Activated T-cell treated with anti-CD3 and anti-CD28 coated beads, Interleukin-2, amount 50 U/mL, for 1 hour (primary cell): ENCODE measurements around the gene TMEM141.
"Not testable (repeated sequence)": the region's sequence is repeated elsewhere in the genome, so short reads cannot be mapped to it uniquely, and the experiment has no call there.

Experiments
- DNase-seq: peaks from one replicate; pipeline ENCODE4 v3.0.0-alpha.2; 2020

TMEM141 gene

DNA sequence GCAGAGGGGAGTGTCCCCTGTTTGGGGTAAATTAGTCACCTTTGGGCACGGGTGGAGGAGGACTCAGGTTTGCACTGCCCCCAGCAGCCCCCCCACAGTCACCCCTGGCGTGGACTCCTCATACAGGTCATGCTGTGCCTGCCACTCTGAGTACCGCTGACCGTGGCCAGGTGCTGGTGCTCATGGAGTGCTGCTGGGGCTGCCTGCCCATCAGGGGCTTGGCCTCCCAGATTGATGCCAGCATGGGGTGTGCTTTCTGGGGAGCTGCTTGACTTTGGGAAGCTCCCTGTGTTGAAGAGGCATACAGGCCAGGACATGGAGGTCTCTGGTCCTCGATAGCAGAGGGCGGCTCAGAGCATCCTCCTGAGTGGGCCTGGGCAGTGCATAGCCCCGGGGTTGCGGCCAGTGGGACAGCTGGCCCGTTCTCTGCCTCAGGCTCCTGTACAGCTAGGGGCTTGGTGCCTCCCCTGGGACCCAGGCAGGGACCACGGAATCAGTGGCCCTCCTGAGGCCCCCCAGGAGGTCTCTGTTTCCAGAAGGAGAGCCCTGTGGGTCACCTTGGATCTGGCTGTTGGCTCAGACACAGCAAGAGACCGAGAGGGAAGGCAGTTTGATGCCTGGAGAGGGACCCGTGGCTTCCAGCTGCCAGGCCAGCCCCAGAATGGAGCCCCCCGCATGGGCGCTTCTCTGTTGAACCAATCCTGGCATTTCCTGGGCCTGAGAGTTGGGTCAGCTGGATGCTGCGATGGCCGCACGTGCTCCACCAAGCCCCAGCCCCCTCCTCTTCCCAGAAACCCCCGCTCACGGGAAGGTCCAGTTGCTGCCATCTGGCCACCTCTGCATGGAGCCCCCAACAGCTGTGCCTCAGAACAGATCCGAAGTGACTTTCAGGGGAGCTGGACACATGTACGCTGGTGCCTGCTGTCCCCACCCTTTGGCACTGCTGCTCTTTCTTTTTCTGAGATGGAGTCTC lies 45.1 kb downstream of the TMEM141 start:
- DNase-seq = no peak

DNA sequence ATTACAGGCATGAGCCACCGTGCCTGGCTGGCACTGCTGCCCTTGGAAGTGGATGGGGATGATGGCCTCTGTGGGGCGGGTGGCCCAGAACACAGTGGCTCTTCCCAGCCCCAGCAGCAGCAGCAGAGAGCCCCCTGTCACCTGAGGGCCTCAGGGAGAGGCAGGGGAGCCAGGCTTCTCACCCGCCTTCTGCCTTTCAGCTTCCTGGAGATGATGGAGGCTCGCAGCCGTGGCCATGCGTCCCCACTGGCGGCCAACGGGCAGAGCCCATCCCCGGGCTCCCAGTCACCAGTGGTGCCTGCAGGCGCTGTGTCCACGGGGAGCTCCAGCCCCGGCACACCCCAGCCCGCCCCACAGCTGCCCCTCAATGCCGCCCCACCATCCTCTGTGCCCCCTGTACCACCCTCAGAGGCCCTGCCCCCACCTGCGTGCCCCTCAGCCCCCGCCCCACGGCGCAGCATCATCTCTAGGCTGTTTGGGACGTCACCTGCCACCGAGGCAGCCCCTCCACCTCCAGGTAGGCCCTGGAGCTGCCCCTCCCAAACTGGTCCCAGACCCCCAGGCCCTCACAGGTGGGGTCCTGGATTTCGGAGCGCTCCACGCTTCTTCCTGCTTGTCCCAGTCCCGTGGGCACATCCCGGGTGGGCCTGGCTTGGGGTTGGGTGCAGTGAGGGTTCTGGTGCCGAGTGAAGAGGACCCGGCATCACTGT lies 46.2 kb downstream of the TMEM141 start:
- no peak for DNase-seq

DNA sequence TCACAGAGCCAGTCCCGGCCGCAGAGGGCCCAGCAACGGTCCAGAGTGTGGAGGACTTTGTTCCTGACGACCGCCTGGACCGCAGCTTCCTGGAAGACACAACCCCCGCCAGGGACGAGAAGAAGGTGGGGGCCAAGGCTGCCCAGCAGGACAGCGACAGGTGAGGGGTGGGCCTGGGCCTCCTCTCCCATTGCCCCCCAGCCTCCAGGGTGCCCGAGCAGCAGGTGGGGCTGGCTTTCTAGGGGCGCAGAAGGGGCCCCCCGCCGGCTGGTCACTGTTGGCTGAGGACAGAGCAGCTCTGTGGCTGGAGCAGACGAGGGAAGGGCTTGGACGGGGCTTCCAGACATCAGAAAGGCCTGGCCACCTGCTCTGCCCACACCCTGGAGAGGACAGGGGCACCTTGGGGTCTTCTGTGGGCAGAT lies 46.7 kb downstream of the TMEM141 start:
- not testable (repeated sequence) for DNase-seq

DNA sequence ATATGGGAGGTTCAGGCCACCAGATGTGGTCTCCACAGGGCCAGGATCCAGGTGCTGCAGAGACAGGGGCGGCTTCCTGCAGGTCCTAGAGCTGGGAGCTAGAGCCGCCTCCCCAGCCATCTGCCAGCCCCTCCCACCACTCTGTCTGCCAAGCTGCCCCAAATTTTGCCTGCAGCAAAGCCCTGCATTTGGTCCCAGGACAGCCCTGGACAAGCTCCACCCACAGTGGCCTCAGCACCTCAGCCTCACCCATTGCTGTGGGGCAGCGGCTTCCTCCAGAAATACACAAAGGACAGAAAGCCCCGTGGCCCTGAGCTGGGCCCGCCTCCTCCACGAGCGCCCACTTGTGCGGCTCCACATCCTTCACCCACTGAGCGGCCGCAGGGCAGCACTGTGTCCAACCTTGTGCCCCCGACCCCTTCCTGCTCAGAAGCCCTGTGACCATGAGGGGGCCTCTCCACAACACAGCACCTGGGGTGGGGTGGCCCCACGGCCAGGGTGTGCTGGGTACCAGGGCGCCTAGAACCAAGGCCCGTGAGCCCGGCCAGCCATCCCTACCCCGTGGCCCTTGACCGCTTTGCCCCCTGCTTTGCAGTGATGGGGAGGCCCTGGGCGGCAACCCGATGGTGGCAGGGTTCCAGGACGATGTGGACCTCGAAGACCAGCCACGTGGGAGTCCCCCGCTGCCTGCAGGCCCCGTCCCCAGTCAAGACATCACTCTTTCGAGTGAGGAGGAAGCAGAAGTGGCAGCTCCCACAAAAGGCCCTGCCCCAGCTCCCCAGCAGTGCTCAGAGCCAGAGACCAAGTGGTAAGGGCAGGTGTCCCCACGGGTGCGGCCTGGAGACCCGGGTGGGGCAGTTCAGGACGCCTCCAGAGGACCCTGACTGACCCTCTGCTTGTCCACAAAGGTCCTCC lies 47.4 kb downstream of the TMEM141 start:
- no peak for DNase-seq

DNA sequence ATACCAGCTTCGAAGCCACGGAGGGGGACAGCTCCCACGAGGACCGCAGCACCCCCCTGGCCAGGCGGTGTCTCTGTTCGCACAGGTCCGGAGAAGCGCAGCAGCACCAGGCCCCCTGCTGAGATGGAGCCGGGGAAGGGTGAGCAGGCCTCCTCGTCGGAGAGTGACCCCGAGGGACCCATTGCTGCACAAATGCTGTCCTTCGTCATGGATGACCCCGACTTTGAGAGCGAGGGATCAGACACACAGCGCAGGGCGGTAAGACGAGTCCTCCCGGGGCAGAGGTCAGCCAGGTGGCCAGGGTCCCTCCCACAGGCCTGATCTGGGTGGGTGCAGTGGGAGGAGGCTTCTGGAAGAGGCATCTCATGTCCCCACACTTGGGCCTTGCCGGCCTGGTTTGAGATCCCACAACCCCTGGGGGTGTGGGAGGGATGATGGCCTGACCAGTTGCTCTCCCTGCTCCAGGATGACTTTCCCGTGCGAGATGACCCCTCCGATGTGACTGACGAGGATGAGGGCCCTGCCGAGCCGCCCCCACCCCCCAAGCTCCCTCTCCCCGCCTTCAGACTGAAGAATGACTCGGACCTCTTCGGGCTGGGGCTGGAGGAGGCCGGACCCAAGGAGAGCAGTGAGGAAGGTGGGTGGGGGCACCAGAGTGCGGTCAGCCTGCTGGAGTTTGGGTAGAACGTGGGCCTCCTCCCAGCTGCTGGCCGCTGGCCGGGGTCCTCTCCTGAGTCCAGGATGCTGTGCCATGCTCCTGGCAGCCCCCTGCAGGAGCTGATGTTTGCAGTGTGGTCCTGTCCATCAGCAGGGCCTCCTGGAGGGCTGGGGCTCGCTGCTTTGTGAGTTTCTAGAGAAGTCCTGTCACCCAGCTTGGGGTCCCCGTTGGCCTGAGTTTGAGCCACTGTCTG lies 48.3 kb downstream of the TMEM141 start:
- no peak for DNase-seq

DNA sequence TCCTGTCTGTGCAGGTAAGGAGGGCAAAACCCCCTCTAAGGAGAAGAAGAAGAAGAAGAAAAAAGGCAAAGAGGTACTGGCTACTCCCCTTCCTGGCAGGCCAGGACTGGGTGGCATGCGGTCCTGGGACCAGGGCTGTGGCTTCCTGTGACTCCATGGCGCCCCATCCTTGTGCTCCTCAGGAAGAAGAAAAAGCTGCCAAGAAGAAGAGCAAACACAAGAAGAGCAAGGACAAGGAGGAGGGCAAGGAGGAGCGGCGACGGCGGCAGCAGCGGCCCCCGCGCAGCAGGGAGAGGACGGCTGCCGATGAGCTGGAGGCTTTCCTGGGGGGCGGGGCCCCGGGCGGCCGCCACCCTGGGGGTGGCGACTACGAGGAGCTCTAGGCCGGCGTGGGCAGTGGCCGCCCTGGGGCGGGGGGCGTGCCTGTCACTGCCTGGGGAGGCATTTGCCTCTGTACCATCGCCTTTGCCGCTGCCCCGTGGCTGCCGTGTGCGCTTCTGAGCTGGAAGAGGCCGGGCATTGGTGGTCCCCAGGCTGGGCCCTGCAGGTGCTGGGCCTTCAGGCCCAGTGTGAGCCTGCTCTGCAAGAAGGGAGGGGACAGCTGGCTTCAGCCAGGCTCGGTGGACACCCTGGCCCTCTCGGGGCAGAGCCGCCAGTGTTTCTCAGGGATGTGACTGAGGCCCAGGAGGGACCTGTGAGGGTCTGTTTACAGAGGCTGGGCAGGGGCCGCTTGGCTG lies 49.2 kb downstream of the TMEM141 start:
- DNase-seq = no peak

DNA sequence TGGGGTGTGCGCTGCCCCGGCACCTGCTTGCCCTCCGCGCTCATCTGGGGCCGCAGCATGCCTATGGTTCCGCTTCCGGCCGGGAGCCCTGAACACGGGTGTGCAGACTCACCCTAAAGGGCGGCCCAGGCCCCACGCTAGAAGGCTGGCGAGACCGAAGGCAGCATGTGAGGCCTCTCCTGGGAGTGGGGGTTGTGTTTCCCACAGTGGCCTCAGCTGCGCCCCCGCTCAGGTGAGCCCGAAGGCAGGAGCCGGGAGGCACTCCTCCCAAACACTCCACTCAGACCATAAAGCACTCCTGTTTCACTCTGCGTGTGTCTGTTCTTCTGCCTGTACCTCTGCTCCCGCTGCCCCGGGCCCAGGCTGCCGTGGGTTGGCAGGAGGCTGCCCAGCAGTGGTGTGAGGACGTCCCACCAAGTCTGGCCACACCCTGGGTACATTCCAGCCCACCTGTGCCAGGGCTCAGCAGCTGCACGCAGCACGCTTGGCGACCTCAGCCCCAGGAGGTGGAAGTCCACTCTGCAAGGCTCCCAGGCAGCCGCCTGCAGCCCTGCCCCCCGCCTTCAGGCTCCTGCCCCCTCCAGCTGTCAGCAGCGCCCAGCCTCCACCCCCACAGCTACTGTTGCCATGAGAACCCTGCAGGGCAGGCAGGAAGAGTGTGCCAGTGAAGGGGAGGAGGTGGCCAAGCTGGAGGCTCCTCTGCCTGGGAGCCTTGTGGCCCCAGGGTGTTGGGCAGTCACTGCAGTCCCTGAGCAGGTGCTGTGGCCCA lies 49.9 kb downstream of the TMEM141 start:
- DNase-seq = no peak

DNA sequence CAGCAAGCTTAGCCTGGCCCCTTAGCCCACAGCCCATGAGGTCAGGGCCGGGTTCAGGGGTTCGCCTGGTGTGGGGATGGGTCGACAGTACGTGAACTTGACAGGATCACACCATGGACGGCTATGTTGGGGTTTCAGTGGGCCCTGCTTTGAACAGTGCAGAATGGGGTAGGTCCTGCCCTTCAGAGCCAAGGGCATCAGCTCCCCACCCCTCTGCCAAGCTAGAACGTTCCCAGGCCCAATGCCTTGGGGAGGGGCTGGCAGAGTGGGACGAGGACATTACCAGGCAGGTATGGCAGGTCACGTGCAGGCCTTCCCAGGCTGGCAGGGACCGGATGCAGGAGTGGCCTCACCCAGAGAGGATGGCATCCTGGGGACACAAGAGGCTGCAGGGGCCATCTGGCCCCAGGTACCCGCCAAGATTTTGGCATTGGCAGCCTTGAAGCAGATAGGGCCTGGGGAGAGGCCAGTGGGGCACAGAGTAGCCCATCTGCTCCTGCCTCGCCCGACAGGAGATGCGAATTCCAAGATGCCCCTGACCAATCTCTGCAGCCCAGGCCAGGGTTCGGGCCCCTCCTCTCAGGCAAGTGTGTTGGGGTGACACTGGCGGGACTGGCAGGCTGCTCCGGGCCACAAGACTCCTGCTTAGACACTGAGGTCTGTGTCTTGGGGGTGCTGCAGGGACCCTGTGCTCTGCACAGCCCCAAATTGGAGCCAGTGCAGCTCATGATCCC lies 50.7 kb downstream of the TMEM141 start:
- not testable (repeated sequence) for DNase-seq

DNA sequence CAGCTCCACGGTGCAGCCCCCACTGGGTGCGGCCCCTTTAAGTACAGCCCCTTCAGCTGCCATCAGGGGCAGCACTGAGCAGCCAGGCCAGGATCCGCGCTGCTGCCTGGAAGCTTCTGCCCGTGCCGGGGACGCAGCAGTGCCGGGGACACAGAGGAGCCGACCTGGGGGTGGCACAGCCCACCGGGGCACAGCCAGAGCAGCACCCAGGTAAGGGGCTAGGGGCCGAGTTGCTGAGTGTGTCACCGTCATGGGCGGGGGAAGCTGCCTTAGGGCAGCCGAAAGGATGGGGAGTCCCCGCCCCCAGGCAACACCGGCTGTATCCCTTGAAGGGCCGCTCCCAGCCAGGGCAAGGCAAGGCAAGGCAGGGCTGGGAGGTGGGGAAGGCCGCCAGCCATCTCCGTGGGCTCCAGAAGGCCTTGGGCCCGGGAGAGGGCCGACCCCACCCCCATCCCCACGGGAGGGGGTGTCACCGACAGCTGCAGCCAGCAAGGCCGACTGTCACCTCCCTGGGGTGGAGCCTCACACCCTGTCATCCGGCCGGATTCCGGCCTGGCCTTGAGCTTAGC lies 51.3 kb downstream of the TMEM141 start, which contains the start of gene AJM1:
TSS of gene AJM1 (plus strand) at position 99 of the 569 bp plus-strand sequence. CDS start 1,937 bp downstream, outside the sequence.
- DNase-seq = peak; percentile 86
